GM12878 (cell line): ENCODE measurements around the gene NOC2L. TPM values are rescaled to one million over a fixed set of nuclear protein-coding genes. Genes with fewer than 3 reads are reported as not detected.
A peak's percentile ranks its signal among the peaks of the same experiment; 100 is the strongest.

ENCODE experiments used
- ATAC-seq: fragments of 200-7000 bp; cut with Tn5 transposase; 3 replicates; pipeline ENCODE4 v1.9.1; 2020; ENCODE audit warnings: mild to moderate bottlenecking, moderate library complexity
- BruUV-seq: library from RNA; stranded (reverse); fragments of 400-500 nt; replicated peaks from 2 replicates; lab custom pipeline; 2021; lab: Mats Ljungman, UMichigan
- CTCF ChIA-PET: fragments of 300-600 bp; sonication (Branson Sonifier 250); formaldehyde crosslinking; extraction: SDS; loops from one replicate; lab custom pipeline; 2021; ENCODE audit warnings: inconsistent platforms; lab: Yijun Ruan, JAX
- POLR2A ChIA-PET: fragments of 350-600 bp; formaldehyde crosslinking; extraction: SDS; loops from one replicate; lab custom pipeline; 2021; ENCODE audit warnings: inconsistent platforms; lab: Charles Lee
- RAD21 ChIA-PET: fragments of 300-600 bp; sonication (Branson Sonifier 250); formaldehyde crosslinking; loops from one replicate; lab custom pipeline; 2023; ENCODE audit warnings: antibody characterized with exemption; ENCODE audit not compliant: unreplicated experiment; lab: Charles Lee
- SMC1A ChIA-PET: fragments of 300-600 bp; sonication (Branson Sonifier 250); formaldehyde crosslinking; loops from one replicate; lab custom pipeline; 2023; ENCODE audit not compliant: unreplicated experiment, uncharacterized antibody; lab: Charles Lee
- DNase-seq: peaks from one replicate; pipeline ENCODE4 v3.0.0-alpha.2; 2011; ENCODE audit warnings: low read depth, low spot score
- FAIRE-seq: peaks from 3 replicates; lab custom pipeline; 2011; peaks lifted over from hg19 to GRCh38; lab: Jason Lieb, UNC
- H2AFZ ChIP-seq: 2 replicates; pipeline ENCODE4 v1.6.0; 2011; ENCODE audit warnings: low read depth, low read length, control low read depth; ENCODE audit not compliant: control insufficient read depth
- H3K27ac ChIP-seq: 2 replicates; pipeline ENCODE4 v1.5.1; 2011; ENCODE audit warnings: control low read depth; ENCODE audit not compliant: control insufficient read depth, insufficient read depth
- H3K27me3 ChIP-seq, 2 experiments: replicated peaks in 1 of 2; 2 replicates each; pipeline versions ENCODE4 v1.6.0 to v1.6.1; 2011; ENCODE audit warnings: low read length in 1 of 2; ENCODE audit not compliant: control insufficient read depth in 2 of 2, insufficient read depth in 2 of 2
- H3K36me3 ChIP-seq, 2 experiments: 2 replicates each; pipeline ENCODE4 v1.5.1; 2011; ENCODE audit warnings: low read length in 1 of 2; ENCODE audit not compliant: control insufficient read depth in 2 of 2, insufficient read depth in 2 of 2
- H3K4me1 ChIP-seq: 2 replicates; pipeline ENCODE4 v1.6.1; 2011; ENCODE audit warnings: mild to moderate bottlenecking, low read length, moderate library complexity, mixed read lengths; ENCODE audit not compliant: control insufficient read depth, insufficient read depth
- H3K4me2 ChIP-seq: 2 replicates; pipeline ENCODE4 v1.6.0; 2011; ENCODE audit warnings: control low read depth; ENCODE audit not compliant: control insufficient read depth, insufficient read depth
- H3K4me3 ChIP-seq: fragments of 200-600 bp; sonication (generic); 2 replicates; pipeline ENCODE4 v1.5.1; 2016
- H3K79me2 ChIP-seq: 2 replicates; pipeline ENCODE4 v1.6.0; 2011; ENCODE audit warnings: low read length; ENCODE audit not compliant: control insufficient read depth, insufficient read depth
- H3K9ac ChIP-seq: 2 replicates; pipeline ENCODE4 v1.8.0; 2011; ENCODE audit warnings: low read length, control low read depth, mixed read lengths; ENCODE audit not compliant: control insufficient read depth, insufficient read depth
- H3K9me3 ChIP-seq: replicated peaks from 3 replicates; pipeline ENCODE4 v1.5.1; 2011; ENCODE audit warnings: mild to moderate bottlenecking, low read length; ENCODE audit not compliant: control insufficient read depth, insufficient read depth
- H4K20me1 ChIP-seq: 2 replicates; pipeline ENCODE4 v1.6.0; 2011; ENCODE audit not compliant: control insufficient read depth, insufficient read depth
- KAT2A ChIP-seq: conservative IDR thresholded peaks from 2 replicates; pipeline ENCODE4 v1.6.1; 2011; ENCODE audit warnings: low read depth, low read length; ENCODE audit not compliant: control insufficient read depth
- KDM1A ChIP-seq: fragments of 200-600 bp; sonication (generic); IDR thresholded peaks from 2 replicates; pipeline ENCODE4 v1.6.1; 2016; ENCODE audit warnings: borderline replicate concordance
- POLR2AphosphoS2 ChIP-seq: IDR thresholded peaks from 2 replicates; pipeline ENCODE4 v1.6.1; 2011; ENCODE audit warnings: low read depth, mild to moderate bottlenecking, low read length, improper control_type of control experiment, moderate library complexity
- RFX5 ChIP-seq: IDR thresholded peaks from 2 replicates; pipeline ENCODE4 v1.6.1; 2011; ENCODE audit warnings: low read depth, low read length, improper control_type of control experiment
- WGBS: methylation state at CpG from one replicate; pipeline ENCODE4 v1.1.6; 2016; ENCODE audit warnings: low lambda C conversion rate; ENCODE audit not compliant: insufficient replicate concordance, insufficient coverage; ENCODE audit errors: missing lambda C conversion rate; 5-methylcytosine and 5-hydroxymethylcytosine counted together
- in situ Hi-C: fragments of 300-500 bp; cut with MboI; formaldehyde crosslinking; loops from 9 replicates; pipeline ENCODE4 v1.14.3; 2018; ENCODE audit warnings: mixed read lengths
- intact Hi-C: fragments of 100-400 bp; cut with micrococcal nuclease; formaldehyde crosslinking; loops from one replicate; pipeline ENCODE4 v1.14.2; 2022; ENCODE audit not compliant: unreplicated experiment
- polyA plus RNA-seq, 11 experiments: library from polyadenylated mRNA; depleted of rRNA in 4 of 11; unstranded in 6 of 11; stranded (reverse) in 5 of 11; fragments of >200 nt; fragmentation: Nextera tagmentation in 4 of 11; fragmentation: Illumina TruSeq in 1 of 11; extraction: Ambion mirVana in 4 of 11; extraction: Trizol in 1 of 11; gene quantifications; 1 replicate in 1 of 11; 2 replicates in 10 of 11; pipeline versions ENCODE4 v1.2.1 to v1.2.3, GENCODE V29; 2011 to 2016; ENCODE audit warnings: inconsistent platforms in 2 of 11, missing spikeins in 2 of 11, low read depth in 1 of 11
- total RNA-seq, 4 experiments: library from RNA; depleted of rRNA in 3 of 4; stranded (reverse); fragments of >200 nt in 3 of 4; fragmentation: Illumina TruSeq in 1 of 4; extraction: Trizol in 1 of 4; gene quantifications; 2 replicates each; pipeline versions ENCODE4 v1.2.1 to v1.2.3, GENCODE V29; 2013 to 2021
- TF ChIP-seq, protein P1 (sequence below): IDR thresholded peaks from 2 replicates; pipeline ENCODE4 v1.6.1; 2012; ENCODE audit warnings: low read depth, low read length, improper control_type of control experiment

Gene NOC2L
- total and polyA plus RNA-seq, 10 of the 15 experiments (the other 5 are each of a cell fraction or from before 2014, with no cell fraction given) = 1.3 to 171 (median 64.3) TPM

DNA sequence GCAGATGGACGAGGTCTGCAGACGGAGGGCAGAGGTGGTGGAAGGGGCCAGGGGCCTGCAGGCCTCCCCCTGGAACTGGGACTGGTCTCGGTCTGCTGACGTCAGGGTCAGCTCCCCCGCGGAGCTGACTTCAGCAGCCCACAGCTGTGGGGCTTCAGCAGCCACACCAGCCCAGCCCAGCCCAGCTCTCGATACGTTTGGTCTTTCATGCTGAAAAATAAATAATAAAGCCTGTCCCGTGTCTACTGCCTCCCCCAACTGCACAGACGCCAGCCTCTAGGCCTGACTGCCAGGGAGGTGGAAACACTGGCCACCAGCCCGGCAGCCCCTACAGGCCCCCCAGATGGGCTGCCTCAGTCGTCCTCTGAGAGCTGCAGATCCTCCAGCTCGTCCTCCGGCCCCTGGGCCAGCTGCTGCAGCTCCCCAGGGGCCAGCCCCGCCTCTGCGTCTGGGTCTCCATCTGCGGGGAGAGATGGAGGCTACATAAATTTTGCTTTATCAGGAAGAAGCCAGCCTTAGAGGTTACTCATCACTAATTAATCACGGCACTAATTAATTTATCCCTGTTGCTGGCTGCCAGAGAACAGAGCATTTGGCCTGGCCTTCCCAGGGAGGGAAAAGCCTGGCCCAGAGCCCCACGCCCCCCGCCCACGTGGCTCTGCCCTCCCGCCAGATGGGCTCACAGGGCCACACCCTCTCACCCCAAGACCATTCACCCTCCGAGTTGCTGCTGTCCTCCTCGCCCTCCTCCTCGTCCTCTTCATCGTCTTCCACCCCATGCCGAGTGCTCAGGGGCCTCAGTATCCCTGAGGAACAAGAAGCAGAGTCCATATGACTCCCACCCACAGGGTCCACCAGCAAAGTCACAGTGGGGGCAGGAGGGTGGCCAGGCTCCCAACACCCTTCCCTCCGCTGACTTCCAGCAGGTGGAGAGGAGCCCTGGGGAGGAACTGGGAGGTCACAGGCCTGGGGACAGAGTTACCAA lies 14.4 kb downstream of the NOC2L start:
- no peak overlapping the region for H3K4me2 ChIP-seq
- RAD21 ChIA-PET = no interaction called here
- TSS peak; percentile 60 for BruUV-seq
- no peak for ATAC-seq
- SMC1A ChIA-PET = no interaction called here
- H3K9me3 ChIP-seq = no peaks in the 10 kb centered on the region
- peaks cover 6 to 8% of the 10 kb centered on the region in 2 experiments for H3K27me3 ChIP-seq
- in situ Hi-C loops = no loop called here
- no peak for DNase-seq
- peaks cover 7% of the 10 kb centered on the region; the same call in 1 of the 2 replicates for H3K4me1 ChIP-seq
- no peaks in the 10 kb centered on the region for H4K20me1 ChIP-seq
- FAIRE-seq = no peak
- CTCF ChIA-PET = no interaction called here
- H3K9ac ChIP-seq = no peak overlapping the region
- 77% methylated on average over 28 of the region's 28 CpGs for WGBS
- intact Hi-C loops = loop anchor here (5.0 kb wide), 1 partner anchor 37 kb away; no protein-coding TSS in a partner anchor
- POLR2A ChIA-PET = no interaction called here
- H3K27ac ChIP-seq = no peak overlapping the region
- H3K79me2 ChIP-seq = no peaks in the 10 kb centered on the region
- H2AFZ ChIP-seq = no peak overlapping the region
- no peak overlapping the region for H3K4me3 ChIP-seq
- H3K36me3 ChIP-seq = peaks cover 9 to 15% of the 10 kb centered on the region in 2 experiments
- TF ChIP-seq RFX5 = no peak
- TF ChIP-seq KDM1A = no peak
- TF ChIP-seq POLR2AphosphoS2 = no peak
- TF ChIP-seq, protein P1, sequence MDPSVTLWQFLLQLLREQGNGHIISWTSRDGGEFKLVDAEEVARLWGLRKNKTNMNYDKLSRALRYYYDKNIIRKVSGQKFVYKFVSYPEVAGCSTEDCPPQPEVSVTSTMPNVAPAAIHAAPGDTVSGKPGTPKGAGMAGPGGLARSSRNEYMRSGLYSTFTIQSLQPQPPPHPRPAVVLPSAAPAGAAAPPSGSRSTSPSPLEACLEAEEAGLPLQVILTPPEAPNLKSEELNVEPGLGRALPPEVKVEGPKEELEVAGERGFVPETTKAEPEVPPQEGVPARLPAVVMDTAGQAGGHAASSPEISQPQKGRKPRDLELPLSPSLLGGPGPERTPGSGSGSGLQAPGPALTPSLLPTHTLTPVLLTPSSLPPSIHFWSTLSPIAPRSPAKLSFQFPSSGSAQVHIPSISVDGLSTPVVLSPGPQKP = no peak
- no peak for TF ChIP-seq KAT2A
